H1 (cell line): ENCODE measurements around the gene S100A16. TPM values are rescaled to one million over a fixed set of nuclear protein-coding genes. Genes with fewer than 3 reads are reported as not detected.

Source experiments
- CTCF ChIA-PET: fragments of 300-600 bp; sonication (Branson Sonifier 250); formaldehyde crosslinking; loops from one replicate; lab custom pipeline; 2021; ENCODE audit not compliant: partially characterized antibody; lab: Charles Lee
- POLR2A ChIA-PET: fragments of 300-600 bp; sonication (Branson Sonifier 250); formaldehyde crosslinking; loops from one replicate; lab custom pipeline; 2021; ENCODE audit warnings: inconsistent platforms; ENCODE audit not compliant: partially characterized antibody; lab: Charles Lee
- DNase-seq, 2 experiments: peaks; one replicate each; pipeline versions ENCODE4 v3.0.0 to v3.0.0-alpha.2; 2010 to 2022; ENCODE audit warnings: low spot score in 2 of 2, low read depth in 1 of 2, mixed read lengths in 1 of 2
- FAIRE-seq: peaks from 2 replicates; lab custom pipeline; 2011; peaks lifted over from hg19 to GRCh38; lab: Jason Lieb, UNC
- H2AFZ ChIP-seq: 2 replicates; pipeline ENCODE4 v1.8.1; 2012; ENCODE audit warnings: low read length, inconsistent platforms
- H2AK5ac ChIP-seq: 2 replicates; pipeline ENCODE4 v1.6.1; 2013; ENCODE audit warnings: low read depth, low read length
- H2BK120ac ChIP-seq: replicated peaks from 2 replicates; pipeline ENCODE3; 2013; ENCODE audit warnings: low read depth, low read length, inconsistent platforms
- H2BK12ac ChIP-seq: 2 replicates; pipeline ENCODE4 v1.6.1; 2013; ENCODE audit warnings: low read depth, low read length
- H2BK15ac ChIP-seq: 2 replicates; pipeline ENCODE4 v1.6.1; 2013; ENCODE audit warnings: low read length
- H2BK20ac ChIP-seq: 2 replicates; pipeline ENCODE4 v1.6.1; 2013; ENCODE audit warnings: low read length
- H2BK5ac ChIP-seq: 2 replicates; pipeline ENCODE4 v1.6.1; 2013; ENCODE audit warnings: low read depth, low read length
- H3K14ac ChIP-seq: 2 replicates; pipeline ENCODE4 v1.6.1; 2013; ENCODE audit warnings: inconsistent platforms; ENCODE audit not compliant: insufficient read length
- H3K18ac ChIP-seq: 2 replicates; pipeline ENCODE4 v1.6.1; 2013; ENCODE audit warnings: low read length; ENCODE audit errors: extremely low read depth
- H3K23ac ChIP-seq: 2 replicates; pipeline ENCODE4 v1.6.1; 2013; ENCODE audit warnings: inconsistent platforms; ENCODE audit not compliant: insufficient read length
- H3K23me2 ChIP-seq: 2 replicates; pipeline ENCODE4 v1.6.1; 2013; ENCODE audit warnings: low read depth, low read length
- H3K27ac ChIP-seq: 2 replicates; pipeline ENCODE4 v1.6.1; 2011; ENCODE audit warnings: low read depth, low read length, inconsistent platforms
- H3K27me3 ChIP-seq, 4 experiments: replicated peaks in 1 of 4; 1 replicate in 1 of 4; 2 replicates in 3 of 4; pipeline versions ENCODE4 v1.6.1 to v1.8.1; 2011 to 2013; ENCODE audit warnings: low read length in 3 of 4, mild to moderate bottlenecking in 3 of 4, inconsistent platforms in 2 of 4, mixed read lengths in 2 of 4, moderate library complexity in 1 of 4; ENCODE audit not compliant: control insufficient read depth in 3 of 4, insufficient read depth in 3 of 4; ENCODE audit errors: extremely low read depth in 1 of 4
- H3K36me3 ChIP-seq, 4 experiments: 2 replicates each; pipeline versions ENCODE4 v1.6.1 to v1.8.1; 2011 to 2013; ENCODE audit warnings: mild to moderate bottlenecking in 4 of 4, low read length in 3 of 4, moderate library complexity in 2 of 4, control low read depth in 1 of 4, inconsistent platforms in 1 of 4; ENCODE audit not compliant: insufficient read depth in 4 of 4, control insufficient read depth in 2 of 4
- H3K4ac ChIP-seq: replicated peaks from 2 replicates; pipeline ENCODE3; 2013; ENCODE audit warnings: low read length, low read depth, mixed read lengths, inconsistent platforms; ENCODE audit not compliant: insufficient read length
- H3K4me1 ChIP-seq, 4 experiments: replicated peaks in 1 of 4; 1 replicate in 1 of 4; 2 replicates in 3 of 4; pipeline versions ENCODE4 v1.6.1 to v1.8.1; 2011 to 2013; ENCODE audit warnings: low read length in 3 of 4, inconsistent platforms in 2 of 4, mixed read lengths in 1 of 4; ENCODE audit not compliant: insufficient read depth in 4 of 4, control insufficient read depth in 3 of 4
- H3K4me2 ChIP-seq, 2 experiments: 2 replicates each; pipeline versions ENCODE4 v1.6.1 to v1.8.1; 2011 to 2013; ENCODE audit warnings: low read depth in 2 of 2, low read length in 2 of 2, control low read depth in 1 of 2, inconsistent platforms in 1 of 2, mild to moderate bottlenecking in 1 of 2; ENCODE audit not compliant: insufficient read depth in 1 of 2
- H3K4me3 ChIP-seq, 4 experiments: fragments of 200-600, 300-600 bp in 1 of 4; sonication (generic), shearing (Covaris generic), sonication (Bioruptor Twin) in 1 of 4; 2 replicates each; pipeline versions ENCODE4 v1.5.1 to v1.8.1; 2011 to 2016; ENCODE audit warnings: low read length in 4 of 4, low read depth in 3 of 4, control low read depth in 2 of 4, inconsistent platforms in 2 of 4, mild to moderate bottlenecking in 2 of 4, mixed read lengths in 1 of 4, moderate library complexity in 1 of 4; ENCODE audit not compliant: insufficient read depth in 2 of 4; ENCODE audit errors: extremely low read depth in 1 of 4
- H3K56ac ChIP-seq: replicated peaks from 2 replicates; pipeline ENCODE3; 2013; ENCODE audit warnings: low read depth, mild to moderate bottlenecking, mixed read lengths, low read length, inconsistent platforms; ENCODE audit not compliant: insufficient read length
- H3K79me1 ChIP-seq: 2 replicates; pipeline ENCODE4 v1.6.1; 2013; ENCODE audit warnings: low read depth, low read length, control low read depth
- H3K79me2 ChIP-seq, 2 experiments: 2 replicates each; pipeline versions ENCODE4 v1.6.1 to v1.8.1; 2012 to 2013; ENCODE audit warnings: low read length in 2 of 2, mild to moderate bottlenecking in 2 of 2, inconsistent platforms in 1 of 2; ENCODE audit not compliant: insufficient read depth in 2 of 2, control insufficient read depth in 1 of 2
- H3K9ac ChIP-seq, 4 experiments: replicated peaks in 1 of 4; 1 replicate in 1 of 4; 2 replicates in 3 of 4; pipeline versions ENCODE4 v1.6.1 to v1.8.1; 2011 to 2013; ENCODE audit warnings: low read depth in 3 of 4, low read length in 3 of 4, control low read depth in 2 of 4, mild to moderate bottlenecking in 2 of 4, moderate library complexity in 2 of 4, inconsistent platforms in 1 of 4; ENCODE audit errors: extremely low read depth in 1 of 4
- H3K9me3 ChIP-seq, 2 experiments: 2 replicates each; pipeline versions ENCODE4 v1.6.1 to v1.8.1; 2012 to 2013; ENCODE audit warnings: mild to moderate bottlenecking in 2 of 2, moderate library complexity in 2 of 2, control low read depth in 1 of 2, inconsistent platforms in 1 of 2, low read depth in 1 of 2, low read length in 1 of 2, mixed read lengths in 1 of 2; ENCODE audit not compliant: insufficient read depth in 2 of 2
- H4K20me1 ChIP-seq, 2 experiments: replicated peaks in 1 of 2; 2 replicates each; pipeline versions ENCODE3 to v1.8.1; 2011 to 2013; ENCODE audit warnings: inconsistent platforms in 2 of 2, low read length in 2 of 2, mild to moderate bottlenecking in 1 of 2; ENCODE audit not compliant: insufficient read depth in 2 of 2, control insufficient read depth in 1 of 2
- H4K5ac ChIP-seq: 2 replicates; pipeline ENCODE4 v1.6.1; 2013; ENCODE audit warnings: low read length, low read depth, mixed read lengths, inconsistent platforms; ENCODE audit not compliant: insufficient read length
- H4K8ac ChIP-seq: 2 replicates; pipeline ENCODE4 v1.8.0; 2013; ENCODE audit warnings: mild to moderate bottlenecking, moderate library complexity, low read length, inconsistent platforms; ENCODE audit not compliant: insufficient read depth; ENCODE audit errors: extremely low read depth
- H4K91ac ChIP-seq: replicated peaks from 2 replicates; pipeline ENCODE3; 2013; ENCODE audit warnings: low read length, mixed read lengths, inconsistent platforms; ENCODE audit not compliant: insufficient read length
- ATF3 ChIP-seq: IDR thresholded peaks from 2 replicates; pipeline ENCODE4 v1.6.1; 2011; ENCODE audit warnings: low read depth, mild to moderate bottlenecking, low read length; ENCODE audit not compliant: insufficient read depth
- BACH1 ChIP-seq: IDR thresholded peaks from 2 replicates; pipeline ENCODE4 v1.6.1; 2012; ENCODE audit warnings: low read length, improper control_type of control experiment
- CEBPB ChIP-seq: IDR thresholded peaks from 2 replicates; pipeline ENCODE4 v1.6.1; 2012; ENCODE audit warnings: low read depth, low read length
- CREB1 ChIP-seq: IDR thresholded peaks from 2 replicates; pipeline ENCODE4 v1.6.1; 2012; ENCODE audit warnings: inconsistent platforms
- GABPA ChIP-seq: IDR thresholded peaks from 2 replicates; pipeline ENCODE4 v1.6.1; 2011; ENCODE audit warnings: mild to moderate bottlenecking, low read length, moderate library complexity, borderline replicate concordance; ENCODE audit not compliant: insufficient read depth
- KDM5A ChIP-seq: fragments of 200-600 bp; IDR thresholded peaks from 2 replicates; pipeline ENCODE4 v1.7.1; 2012; ENCODE audit warnings: mild to moderate bottlenecking, low read length, inconsistent platforms, mixed read lengths
- RBBP5 ChIP-seq: IDR thresholded peaks from 2 replicates; pipeline ENCODE4 v1.7.1; 2012; ENCODE audit warnings: low read depth, mild to moderate bottlenecking, inconsistent platforms, low read length, moderate library complexity, borderline replicate concordance
- SIRT6 ChIP-seq: IDR thresholded peaks from one replicate; pipeline ENCODE4 v1.7.1; 2012; ENCODE audit warnings: low read length, inconsistent platforms
- TAF7 ChIP-seq: optimal IDR thresholded peaks from 2 replicates; pipeline ENCODE3; 2011; ENCODE audit warnings: low read depth, mild to moderate bottlenecking, inconsistent platforms, low read length, moderate library complexity, borderline replicate concordance
- TEAD4 ChIP-seq: IDR thresholded peaks from 2 replicates; pipeline ENCODE4 v1.6.1; 2012; ENCODE audit warnings: low read depth, low read length, inconsistent platforms, mixed read lengths
- USF2 ChIP-seq: IDR thresholded peaks from 2 replicates; pipeline ENCODE4 v1.6.1; 2011; ENCODE audit warnings: low read length, improper control_type of control experiment
- WGBS, 2 experiments: shearing (Covaris generic) in 1 of 2; methylation state at CpG; one replicate each; pipeline versions ENCODE4 v1.1.6 to v1.1.7; 2013 to 2015; ENCODE audit warnings: low lambda C conversion rate in 2 of 2, mixed read lengths in 2 of 2, inconsistent platforms in 1 of 2, low coverage in 1 of 2, missing lambda C conversion rate in 1 of 2; ENCODE audit not compliant: insufficient replicate concordance in 2 of 2, insufficient coverage in 1 of 2, insufficient read length in 1 of 2; ENCODE audit errors: extremely low coverage in 1 of 2, missing lambda C conversion rate in 1 of 2; 5-methylcytosine and 5-hydroxymethylcytosine counted together
- polyA plus RNA-seq, 7 experiments: library from polyadenylated mRNA; depleted of rRNA in 3 of 7; stranded (reverse) in 5 of 7; unstranded in 2 of 7; fragments of >200 nt in 5 of 7; fragments of 200-250 nt in 2 of 7; gene quantifications; 1 replicate in 5 of 7; 2 replicates in 1 of 7; 4 replicates in 1 of 7; pipeline versions ENCODE4 v1.2.1 to v1.2.3, GENCODE V29; 2011 to 2013; ENCODE audit warnings: missing spikeins in 2 of 7, mixed read lengths in 2 of 7
- total RNA-seq: library from RNA; stranded (reverse); fragmentation: NEBNext Ultra II Directional; extraction: Animal tissue kit (Norgen Biotek cat#: 25700); gene quantifications from 2 replicates; pipeline ENCODE4 v1.2.1, GENCODE V29; 2021

The S100A16 gene
- total and polyA plus RNA-seq, 2 of the 8 experiments (the other 6 are each of a cell fraction or from before 2014, with no cell fraction given), result 14.9 to 61.4 TPM

- Histone ChIP-seq H3K27ac (no peak overlapping the region), H3K23ac (no peak overlapping the region), H3K4me1 (peaks cover 0 to 3% (median under 1%) of the 10 kb centered on the region in 4 experiments; a peak in 5 of 7 replicates), H3K14ac (no peak overlapping the region), H2BK15ac (no peak overlapping the region), H3K9me3 (peaks cover 0 to 10% of the 10 kb centered on the region in 2 experiments; a peak in 1 of 4 replicates), H3K18ac (no peak overlapping the region), H4K20me1 (no peaks in the 10 kb centered on the region), H4K91ac (no peak overlapping the region), H2AK5ac (no peak overlapping the region), H3K79me2 (no peaks in the 10 kb centered on the region), H3K36me3 (no peaks in the 10 kb centered on the region), H3K4me2 (no peak overlapping the region), H3K9ac (no peak overlapping the region), H2AFZ (no peak overlapping the region), H3K4me3 (no peak overlapping the region), H3K79me1 (no peaks in the 10 kb centered on the region), H3K27me3 (no peaks in the 10 kb centered on the region), H3K4ac (no peak overlapping the region), H2BK20ac (no peak overlapping the region), H4K8ac (no peak overlapping the region), H2BK12ac (no peak overlapping the region), H3K23me2 (peaks cover 2% of the 10 kb centered on the region; the same call in 1 of the 2 replicates), H2BK5ac (no peak overlapping the region), H4K5ac (no peak overlapping the region), H2BK120ac (no peak overlapping the region), H3K56ac (no peak overlapping the region)
- ChIA-PET CTCF (interaction anchor here (1.0 to 7.5 kb wide), 19 partner anchors 8 to 772 kb away, joined by 3 to 224 read pairs (median 6); partner anchors contain the start of genes CHTOP, S100A1, S100A13 and S100A14), POLR2A (interaction anchor here (1.1 kb wide), 1 partner anchor 40 kb away, joined by 3 read pairs; no protein-coding TSS in a partner anchor)
- TF ChIP-seq GABPA (no peak), TEAD4 (no peak), ATF3 (no peak), USF2 (no peak), CEBPB (no peak), BACH1 (no peak), RBBP5 (no peak), SIRT6 (no peak), TAF7 (no peak), KDM5A (no peak), CREB1 (no peak)
- WGBS, 2 experiments, result 82% methylated on average over 3 of the region's 3 CpGs; no CpG with 5 or more reads in 1 of the 2 experiments
- DNase-seq (no peak), FAIRE-seq (no peak)
Measured at GRCh38 chr1:153573351-153573750, 39.6 kb downstream of the S100A16 start.
